Mesenteric fat pad (tissue), 1 donor: Measurements from ENCODE around the gene DENND2A. TPM values are rescaled to one million over a fixed set of nuclear protein-coding genes. Genes with fewer than 3 reads are reported as not detected.
"Not testable (repeated sequence)": the region's sequence is repeated elsewhere in the genome, so short reads cannot be mapped to it uniquely, and the experiment has no call there.

Experiments used
- DNase-seq: peaks from one replicate; pipeline ENCODE4 v3.0.0-alpha.2; 2020; ENCODE audit warnings: low spot score
- total RNA-seq: library from RNA; stranded (reverse); fragmentation: NEBNext Ultra II Directional; extraction: Animal tissue kit (Norgen Biotek cat#: 25700); gene quantifications from one replicate; pipeline ENCODE4 v1.2.1, GENCODE V29; 2021
- donor health status: DM: yes; HTN: yes; CAD: no.

DENND2A gene
- total RNA-seq, 1 donor from 2014 or later: 24.6 TPM

DNA sequence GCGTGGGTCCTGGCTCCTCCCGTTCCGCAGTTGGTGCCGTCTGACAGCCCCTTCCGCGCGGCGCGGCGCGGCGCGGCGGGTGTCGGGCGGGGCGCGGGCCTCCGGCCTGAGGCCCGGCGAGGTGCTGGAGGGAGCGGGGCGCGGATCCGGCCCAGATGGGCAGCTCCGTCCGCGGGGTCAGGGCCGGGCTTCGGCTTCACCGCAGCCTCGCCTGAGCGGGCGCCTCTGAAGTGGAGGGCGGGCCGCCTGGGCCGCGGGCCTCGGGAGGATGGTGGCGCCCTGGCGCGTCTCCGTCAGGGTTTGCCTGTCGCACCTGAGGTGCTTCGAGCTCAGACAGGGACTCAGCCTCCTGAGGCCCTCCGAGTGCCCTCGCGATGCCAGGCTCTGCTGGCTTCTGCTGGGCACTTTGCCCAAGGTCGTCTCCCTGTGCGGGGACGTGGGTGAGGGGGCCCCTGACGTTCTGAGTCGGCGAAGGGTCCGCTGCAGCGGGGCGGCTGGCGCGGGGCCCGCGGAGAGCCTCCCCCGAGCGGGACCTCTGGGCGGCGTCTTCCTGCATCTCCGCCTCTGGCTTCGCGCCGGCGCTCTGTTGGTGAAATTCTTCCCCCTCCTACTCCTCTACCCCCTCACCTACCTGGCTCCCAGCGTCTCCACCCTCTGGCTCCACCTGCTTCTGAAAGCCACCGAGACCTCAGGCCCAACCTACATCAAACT, 32.6 kb upstream of the DENND2A start:
- no peak for DNase-seq

- DNase-seq: no peak
These were observed 31.9 kb upstream of the DENND2A start, which contains the start of gene ADCK2 for GRCh38 chr7:140672382-140673062. TSS of gene ADCK2 (plus strand) at chr7:140672945. CDS start at chr7:140673331, 386 bp downstream.

DNA sequence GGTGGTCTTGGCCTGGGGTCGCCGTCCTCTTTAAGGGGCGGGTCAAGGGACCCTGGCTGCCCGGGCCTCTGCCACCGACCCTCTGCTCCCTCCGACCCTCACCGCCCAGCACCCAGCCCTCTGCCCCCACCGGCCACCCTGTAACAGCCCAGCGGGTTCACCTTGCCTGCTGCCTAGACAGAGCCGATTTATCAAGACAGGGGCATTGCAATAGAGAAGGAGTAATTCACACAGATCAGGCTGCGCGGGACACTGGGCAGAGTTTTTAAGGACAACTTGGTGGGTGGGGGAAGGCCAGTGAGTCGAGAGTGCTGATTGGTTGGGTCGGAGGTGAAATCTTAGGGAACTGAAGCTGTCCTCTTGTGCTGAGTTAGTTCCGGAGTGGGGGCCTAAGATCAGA, 31.4 kb upstream of the DENND2A start:
- DNase-seq: no peak

GRCh38 chr7:140670343-140670935, 29.8 kb upstream of the DENND2A start:
- no peak for DNase-seq

DNA sequence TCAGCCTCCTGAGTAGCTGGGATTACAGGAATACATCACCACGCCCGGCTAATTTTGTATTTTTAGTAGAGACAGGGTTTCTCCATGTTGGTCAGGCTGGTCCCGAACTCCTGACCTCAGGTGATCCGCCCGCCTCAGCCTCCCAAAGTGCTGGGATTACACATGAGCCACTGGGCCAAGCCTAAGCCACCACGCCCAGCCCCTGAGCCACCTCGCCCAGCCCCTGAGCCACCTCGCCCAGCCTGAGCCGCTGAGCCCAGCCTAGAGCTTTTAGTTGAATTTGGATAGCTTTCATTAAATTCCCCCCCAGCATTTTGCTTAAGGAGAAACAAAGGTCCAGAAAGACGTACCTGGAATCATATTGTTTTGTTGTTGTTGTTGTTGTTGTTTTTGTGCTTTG, 29.2 kb upstream of the DENND2A start:
- DNase-seq: not testable (repeated sequence)

DNA sequence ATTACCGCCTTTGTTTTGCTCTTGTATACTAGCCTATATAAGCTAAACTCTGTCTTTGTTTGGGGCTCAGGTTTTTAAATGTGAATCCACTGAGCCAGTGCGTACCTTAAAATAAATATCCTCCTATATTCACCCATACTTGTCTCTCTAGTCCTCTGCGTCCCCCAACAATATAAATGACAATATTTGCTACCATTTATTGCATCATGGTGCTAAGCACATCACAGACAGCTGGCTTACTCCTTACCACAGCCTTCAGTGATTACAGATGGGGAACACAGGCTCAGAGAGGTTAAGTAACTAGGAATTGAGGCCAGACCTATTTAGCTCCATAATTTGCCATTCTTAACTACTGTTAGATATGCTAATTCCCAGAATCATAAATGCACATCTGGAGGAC, 28.7 kb upstream of the DENND2A start:
- DNase-seq: no peak

DNA sequence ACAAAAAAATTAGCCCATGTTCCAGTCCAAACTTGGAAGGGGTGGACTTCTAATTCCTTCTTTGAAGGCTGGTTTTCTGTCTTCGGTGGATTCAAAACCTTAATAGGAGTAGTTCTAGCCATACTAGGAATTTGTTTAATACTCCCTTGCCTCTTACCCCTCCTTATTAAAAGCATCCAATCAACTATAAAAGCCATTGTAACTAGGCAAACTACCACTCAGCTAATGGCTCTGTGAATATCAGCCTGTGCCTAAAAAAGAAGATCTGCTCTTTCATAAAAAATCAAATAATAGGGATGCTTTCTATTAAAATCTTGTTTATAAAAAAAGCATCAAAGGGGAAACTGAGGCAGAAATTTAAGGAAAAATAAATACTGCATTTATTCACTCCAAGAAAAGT, 28.0 kb upstream of the DENND2A start:
- DNase-seq: no peak

- no peak for DNase-seq
These were observed 26.9 kb upstream of the DENND2A start for GRCh38 chr7:140667476-140667875.

- DNase-seq: not testable (repeated sequence)
These were observed 22.3 kb upstream of the DENND2A start for GRCh38 chr7:140662938-140663337.

DNA sequence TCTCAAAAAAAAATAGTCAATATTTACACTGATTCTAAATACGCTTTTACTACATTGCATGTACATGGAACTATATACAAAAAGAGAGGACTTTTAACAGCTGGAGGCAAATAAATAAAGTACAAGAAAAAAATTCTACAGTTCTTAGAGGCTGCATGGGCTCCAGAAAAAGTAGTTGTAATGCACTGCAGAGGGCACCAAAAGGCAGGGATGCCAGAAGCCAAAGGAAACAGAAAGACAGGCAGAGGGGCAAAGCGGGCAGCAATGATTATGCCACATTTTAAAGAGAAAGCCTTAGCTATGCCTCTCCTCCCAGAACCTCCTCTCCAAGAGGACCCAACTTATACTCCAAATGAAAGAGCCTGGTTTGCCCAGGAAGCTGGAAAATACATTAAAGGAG, 20.5 kb upstream of the DENND2A start:
- no peak for DNase-seq

- no peak for DNase-seq
These were observed 19.2 kb upstream of the DENND2A start for GRCh38 chr7:140659856-140660255.

GRCh38 chr7:140657891-140658290, 17.3 kb upstream of the DENND2A start:
- DNase-seq: no peak

GRCh38 chr7:140656548-140657515, 16.2 kb upstream of the DENND2A start:
- no peak for DNase-seq

GRCh38 chr7:140655511-140656408, 15.1 kb upstream of the DENND2A start:
- no peak for DNase-seq

DNA sequence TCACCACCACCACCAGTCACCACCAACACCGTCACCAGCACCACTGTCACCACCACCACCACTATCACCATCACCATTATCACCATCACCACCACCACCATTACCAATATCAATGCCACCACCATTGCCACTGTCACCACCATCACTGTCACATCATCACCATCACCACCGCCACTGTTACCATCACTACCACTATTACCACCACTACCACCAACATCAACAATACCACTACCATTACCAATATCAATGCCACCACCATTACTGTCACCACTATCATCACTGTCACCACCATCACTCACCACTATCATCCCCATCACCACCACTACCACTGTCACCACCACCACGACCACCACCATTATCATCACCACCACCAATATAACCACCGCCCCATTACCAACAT, 14.0 kb upstream of the DENND2A start:
- DNase-seq: no peak

DNA sequence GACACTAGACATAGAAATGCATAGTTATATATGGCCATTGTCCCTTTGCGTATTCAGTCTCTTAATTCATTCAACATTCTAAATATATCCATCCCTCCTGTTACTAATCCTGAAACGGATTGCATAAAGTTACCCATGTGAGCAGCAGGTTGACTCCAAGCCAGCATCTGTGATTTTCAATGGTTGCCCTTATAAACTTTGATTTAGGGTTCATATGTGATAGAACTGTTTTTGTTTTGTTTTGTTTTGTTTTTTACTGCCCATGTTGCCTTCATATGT, 13.4 kb upstream of the DENND2A start:
- DNase-seq: no peak

DNA sequence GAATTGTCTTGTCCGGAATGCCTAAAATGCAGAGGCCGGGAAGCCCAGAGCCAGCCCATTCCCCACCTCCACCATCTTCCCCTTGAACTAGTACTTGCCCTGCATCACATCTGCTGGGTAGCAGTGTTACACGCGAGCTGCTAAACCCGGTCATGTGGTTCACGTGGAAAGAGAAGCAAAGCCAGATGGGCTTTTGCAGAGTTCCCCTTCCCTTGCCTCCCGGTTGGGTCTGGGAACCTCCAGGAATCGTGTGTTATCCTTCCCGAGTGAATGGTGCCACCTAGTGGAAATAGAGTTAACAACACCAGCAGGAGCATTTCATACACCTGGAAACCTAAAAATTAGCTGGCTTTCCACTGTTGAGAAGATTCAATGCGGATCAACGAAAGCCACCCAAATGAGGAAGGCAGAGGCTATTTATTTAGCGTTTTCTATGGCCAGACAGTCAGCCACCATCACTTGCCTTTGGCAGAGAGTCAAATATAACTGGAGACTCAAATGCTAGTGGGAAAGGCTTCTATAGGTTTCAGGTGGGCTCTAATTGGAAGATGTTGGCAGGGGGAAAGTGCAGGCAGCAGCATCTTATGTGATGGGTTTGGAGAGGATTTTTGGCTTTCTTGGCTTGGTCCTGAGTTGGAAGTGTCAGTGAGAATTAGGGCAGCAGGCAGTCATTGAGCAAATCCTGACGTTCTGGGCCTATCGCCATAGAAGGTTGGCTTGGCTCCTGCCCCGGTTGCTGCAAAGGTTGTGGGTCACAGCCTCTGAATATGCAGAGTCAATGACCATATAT, 12.9 kb upstream of the DENND2A start:
- no peak for DNase-seq

- DNase-seq: no peak
These were observed 9.8 kb upstream of the DENND2A start for GRCh38 chr7:140650367-140650766.

DNA sequence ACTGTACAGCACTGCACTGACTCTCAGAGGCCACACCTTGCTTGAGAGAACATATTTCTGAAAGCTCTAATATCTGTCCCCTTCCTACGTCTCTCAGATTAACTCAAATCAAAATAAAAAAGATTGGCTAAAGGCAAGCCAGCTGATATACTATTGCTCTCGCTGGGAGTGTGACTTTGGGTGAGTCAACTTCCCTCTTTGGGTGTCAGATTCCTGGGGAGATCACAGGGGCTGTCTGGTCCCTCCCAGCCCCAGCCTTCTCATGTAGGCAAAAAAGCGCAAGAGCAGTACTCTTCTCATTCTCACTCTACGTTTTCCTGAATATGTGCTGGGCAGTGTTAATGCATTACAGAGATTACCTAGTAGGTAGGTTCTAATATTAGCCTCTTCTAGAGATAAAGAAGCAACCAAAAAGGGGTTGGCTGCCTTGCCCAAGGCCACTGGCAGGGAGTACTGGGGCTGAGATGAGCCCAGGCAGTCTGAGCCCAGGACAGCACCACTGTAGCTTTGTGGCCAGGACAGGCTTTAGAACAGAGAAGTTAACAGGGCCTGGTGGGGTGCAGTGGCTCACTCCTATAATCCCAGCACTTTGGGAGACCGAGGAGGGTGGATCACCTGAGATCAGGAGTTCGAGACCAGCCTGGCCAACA, 9.1 kb upstream of the DENND2A start:
- DNase-seq: peak; percentile 41
